Activated CD8-positive, alpha-beta T cell treated with anti-CD3 and anti-CD28 coated beads for 36 hours (primary cell): Measurements from ENCODE around the gene SPATA6. TPM values are rescaled to one million over a fixed set of nuclear protein-coding genes. Genes with fewer than 3 reads are reported as not detected.

Source experiments
- ATAC-seq: fragments of 200-7000 bp; cut with Tn5 transposase; one replicate; pipeline ENCODE4 v1.10.0; 2021; ENCODE audit warnings: mild to moderate bottlenecking, moderate library complexity
- CTCF ChIA-PET: fragments of 350-600 bp; sonication (Branson Sonifier 250); formaldehyde crosslinking; loops from one replicate; lab custom pipeline; 2021; ENCODE audit warnings: antibody characterized with exemption; lab: Charles Lee
- POLR2A ChIA-PET: fragments of 350-600 bp; sonication (Branson Sonifier 250); formaldehyde crosslinking; loops from one replicate; lab custom pipeline; 2021; ENCODE audit warnings: antibody characterized with exemption; lab: Charles Lee
- DNase-seq: peaks from one replicate; pipeline ENCODE4 v3.0.0-alpha.2; 2020
- H3K27ac Mint-ChIP-seq: one replicate; pipeline ENCODE4 v1.8.0; 2021; ENCODE audit warnings: mild to moderate bottlenecking, mixed read lengths
- H3K27me3 Mint-ChIP-seq: one replicate; pipeline ENCODE4 v1.8.0; 2021; ENCODE audit warnings: mixed read lengths
- H3K36me3 Mint-ChIP-seq: one replicate; pipeline ENCODE4 v1.8.0; 2021; ENCODE audit warnings: low read depth, mixed read lengths
- H3K4me1 Mint-ChIP-seq: one replicate; pipeline ENCODE4 v1.8.0; 2021; ENCODE audit warnings: low read depth, mixed read lengths
- H3K4me3 Mint-ChIP-seq: one replicate; pipeline ENCODE4 v1.8.0; 2021; ENCODE audit warnings: mild to moderate bottlenecking, moderate library complexity, mixed read lengths
- H3K9me3 Mint-ChIP-seq: one replicate; pipeline ENCODE4 v1.8.0; 2021; ENCODE audit warnings: mixed read lengths
- CTCF ChIP-seq: fragments of 200-600 bp; IDR thresholded peaks from one replicate; pipeline ENCODE4 v1.8.0; 2022; ENCODE audit warnings: antibody characterized with exemption, mild to moderate bottlenecking
- intact Hi-C: fragments of 100-400 bp; cut with micrococcal nuclease; formaldehyde crosslinking; loops from one replicate; pipeline ENCODE4 v1.10.0; 2022
- total RNA-seq, 2 experiments: library from RNA; stranded (reverse); gene quantifications; one replicate each; pipeline ENCODE4 v1.2.3, GENCODE V29; 2021

Gene SPATA6
- total RNA-seq, 2 experiments from 2014 or later = 1.4 to 1.7 TPM

GRCh38 chr1:48470950-48471690 lies 884 bp downstream of the SPATA6 start:
- ATAC-seq (no peak), DNase-seq (peak; percentile 5)
- no peak for TF ChIP-seq CTCF
- H3K27ac Mint-ChIP-seq = no peak overlapping the region
- intact Hi-C loops = loop anchor here (10.0 kb wide), 1 partner anchor 64 kb away; no protein-coding TSS in a partner anchor
- H3K9me3 Mint-ChIP-seq = peaks cover 2% of the 10 kb centered on the region
- peak overlapping the region; percentile 79 for H3K4me3 Mint-ChIP-seq
- ChIA-PET POLR2A (no interaction called here), CTCF (interaction anchor here (0.9 to 1.3 kb wide), 2 partner anchors 11 to 304 kb away, joined by 3 to 5 read pairs; no protein-coding TSS in a partner anchor)
- H3K4me1 Mint-ChIP-seq = peaks cover 23% of the 10 kb centered on the region
- peaks cover 17% of the 10 kb centered on the region for H3K27me3 Mint-ChIP-seq
- no peaks in the 10 kb centered on the region for H3K36me3 Mint-ChIP-seq

GRCh38 chr1:48470481-48470855 lies 1.5 kb downstream of the SPATA6 start:
- peaks cover 17% of the 10 kb centered on the region for H3K27me3 Mint-ChIP-seq
- DNase-seq (no peak), ATAC-seq (no peak)
- H3K4me3 Mint-ChIP-seq = peak overlapping the region; percentile 79
- ChIA-PET CTCF (no interaction called here), POLR2A (no interaction called here)
- peaks cover 2% of the 10 kb centered on the region for H3K9me3 Mint-ChIP-seq
- H3K27ac Mint-ChIP-seq = no peak overlapping the region
- intact Hi-C loops = loop anchor here (10.0 kb wide), 1 partner anchor 64 kb away; no protein-coding TSS in a partner anchor
- no peaks in the 10 kb centered on the region for H3K36me3 Mint-ChIP-seq
- TF ChIP-seq CTCF = no peak
- peaks cover 23% of the 10 kb centered on the region for H3K4me1 Mint-ChIP-seq

- Mint-ChIP-seq H3K27ac (no peak overlapping the region), H3K27me3 (peaks cover 16% of the 10 kb centered on the region), H3K9me3 (peaks cover 2% of the 10 kb centered on the region), H3K4me3 (peak overlapping the region; percentile 79), H3K4me1 (peaks cover 23% of the 10 kb centered on the region), H3K36me3 (no peaks in the 10 kb centered on the region)
- DNase-seq = no peak
- POLR2A ChIA-PET = no interaction called here
- intact Hi-C loops = loop anchor here (10.0 kb wide), 1 partner anchor 65 kb away; no protein-coding TSS in a partner anchor
- no peak for TF ChIP-seq CTCF
- no peak for ATAC-seq
- CTCF ChIA-PET = no interaction called here
Measured at GRCh38 chr1:48469616-48470480, 2.2 kb downstream of the SPATA6 start.

GRCh38 chr1:48466594-48466993 lies 5.4 kb downstream of the SPATA6 start:
- Mint-ChIP-seq H3K27me3 (peaks cover 14% of the 10 kb centered on the region), H3K9me3 (no peaks in the 10 kb centered on the region), H3K4me3 (no peak overlapping the region), H3K36me3 (no peaks in the 10 kb centered on the region), H3K27ac (no peak overlapping the region), H3K4me1 (peaks cover 15% of the 10 kb centered on the region)
- ChIA-PET POLR2A (no interaction called here), CTCF (no interaction called here)
- TF ChIP-seq CTCF = no peak
- ATAC-seq = no peak
- no peak for DNase-seq
- intact Hi-C loops = no loop called here
